ENCODE results near the gene MCRIP1. TPM values are rescaled to one million over a fixed set of nuclear protein-coding genes. Genes with fewer than 3 reads are reported as not detected.

MCRIP1 gene
- total and polyA plus RNA-seq, 9 of the 15 experiments (the other 6 are each of a cell fraction or from before 2014, with no cell fraction given): 0.39 to 35.8 (median 9.7) TPM

- TF ChIP-seq, protein P1, sequence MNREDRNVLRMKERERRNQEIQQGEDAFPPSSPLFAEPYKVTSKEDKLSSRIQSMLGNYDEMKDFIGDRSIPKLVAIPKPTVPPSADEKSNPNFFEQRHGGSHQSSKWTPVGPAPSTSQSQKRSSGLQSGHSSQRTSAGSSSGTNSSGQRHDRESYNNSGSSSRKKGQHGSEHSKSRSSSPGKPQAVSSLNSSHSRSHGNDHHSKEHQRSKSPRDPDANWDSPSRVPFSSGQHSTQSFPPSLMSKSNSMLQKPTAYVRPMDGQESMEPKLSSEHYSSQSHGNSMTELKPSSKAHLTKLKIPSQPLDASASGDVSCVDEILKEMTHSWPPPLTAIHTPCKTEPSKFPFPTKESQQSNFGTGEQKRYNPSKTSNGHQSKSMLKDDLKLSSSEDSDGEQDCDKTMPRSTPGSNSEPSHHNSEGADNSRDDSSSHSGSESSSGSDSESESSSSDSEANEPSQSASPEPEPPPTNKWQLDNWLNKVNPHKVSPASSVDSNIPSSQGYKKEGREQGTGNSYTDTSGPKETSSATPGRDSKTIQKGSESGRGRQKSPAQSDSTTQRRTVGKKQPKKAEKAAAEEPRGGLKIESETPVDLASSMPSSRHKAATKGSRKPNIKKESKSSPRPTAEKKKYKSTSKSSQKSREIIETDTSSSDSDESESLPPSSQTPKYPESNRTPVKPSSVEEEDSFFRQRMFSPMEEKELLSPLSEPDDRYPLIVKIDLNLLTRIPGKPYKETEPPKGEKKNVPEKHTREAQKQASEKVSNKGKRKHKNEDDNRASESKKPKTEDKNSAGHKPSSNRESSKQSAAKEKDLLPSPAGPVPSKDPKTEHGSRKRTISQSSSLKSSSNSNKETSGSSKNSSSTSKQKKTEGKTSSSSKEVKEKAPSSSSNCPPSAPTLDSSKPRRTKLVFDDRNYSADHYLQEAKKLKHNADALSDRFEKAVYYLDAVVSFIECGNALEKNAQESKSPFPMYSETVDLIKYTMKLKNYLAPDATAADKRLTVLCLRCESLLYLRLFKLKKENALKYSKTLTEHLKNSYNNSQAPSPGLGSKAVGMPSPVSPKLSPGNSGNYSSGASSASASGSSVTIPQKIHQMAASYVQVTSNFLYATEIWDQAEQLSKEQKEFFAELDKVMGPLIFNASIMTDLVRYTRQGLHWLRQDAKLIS (CRISPR knock-in tag; IDR thresholded peaks at IDR 0.05): peak; percentile 96
- TF ChIP-seq ELF4 (CRISPR knock-in tag; IDR thresholded peaks at IDR 0.05): peak; percentile 44; the same call in 1 of the 2 replicates
- no peak for TF ChIP-seq SREBF1 (IDR thresholded peaks at IDR 0.05; ENCODE audit: borderline replicate concordance, low read depth, low read length)
- 0 out of 2 replicates have a peak, but pooled peaks have one; percentile 27 for TF ChIP-seq THAP7 (CRISPR knock-in tag; IDR thresholded peaks at IDR 0.05)
- TF ChIP-seq IFI16 (CRISPR knock-in tag; IDR thresholded peaks at IDR 0.05): no peak
- TF ChIP-seq BCL6 (CRISPR knock-in tag; IDR thresholded peaks at IDR 0.05): 0 out of 2 replicates have a peak, but pooled peaks have one; percentile 30
- peak; percentile 74 for TF ChIP-seq PRPF4 (IDR thresholded peaks at IDR 0.05; ENCODE audit: insufficient read depth, low read depth, low read length, poor library complexity, severe bottlenecking)
- TF ChIP-seq BRCA1 (IDR thresholded peaks at IDR 0.05): no peak
- TF ChIP-seq BRCA1 (CRISPR knock-in tag; IDR thresholded peaks at IDR 0.05): 0 out of 2 replicates have a peak, but pooled peaks have one; percentile 82
- TF ChIP-seq NR2C2 (CRISPR knock-in tag; IDR thresholded peaks at IDR 0.05): peak; percentile 71; the same call in 1 of the 2 replicates
- peak; percentile 94 for TF ChIP-seq NR2C2 (tag; IDR thresholded peaks at IDR 0.05)
- TF ChIP-seq, protein P2, sequence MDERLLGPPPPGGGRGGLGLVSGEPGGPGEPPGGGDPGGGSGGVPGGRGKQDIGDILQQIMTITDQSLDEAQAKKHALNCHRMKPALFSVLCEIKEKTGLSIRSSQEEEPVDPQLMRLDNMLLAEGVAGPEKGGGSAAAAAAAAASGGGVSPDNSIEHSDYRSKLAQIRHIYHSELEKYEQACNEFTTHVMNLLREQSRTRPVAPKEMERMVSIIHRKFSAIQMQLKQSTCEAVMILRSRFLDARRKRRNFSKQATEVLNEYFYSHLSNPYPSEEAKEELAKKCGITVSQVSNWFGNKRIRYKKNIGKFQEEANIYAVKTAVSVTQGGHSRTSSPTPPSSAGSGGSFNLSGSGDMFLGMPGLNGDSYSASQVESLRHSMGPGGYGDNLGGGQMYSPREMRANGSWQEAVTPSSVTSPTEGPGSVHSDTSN (CRISPR knock-in tag; IDR thresholded peaks at IDR 0.05; ENCODE audit: low read depth): no peak
- TF ChIP-seq, protein P2 (tag; conservative IDR thresholded peaks at IDR 0.05; ENCODE audit: low read depth): no peak
- TF ChIP-seq ZEB2 (IDR thresholded peaks at IDR 0.05): peak; percentile 22; the same call in 1 of the 2 replicates
- TF ChIP-seq SMAD1 (IDR thresholded peaks at IDR 0.05; ENCODE audit: low read depth, low read length, partially characterized antibody): peak; percentile 22
- TF ChIP-seq KDM5B (IDR thresholded peaks at IDR 0.05; ENCODE audit: insufficient replicate concordance, low read depth, low read length): peak; percentile 72
- TF ChIP-seq EP400 (IDR thresholded peaks at IDR 0.05): peak; percentile 98
- TF ChIP-seq, protein P3, sequence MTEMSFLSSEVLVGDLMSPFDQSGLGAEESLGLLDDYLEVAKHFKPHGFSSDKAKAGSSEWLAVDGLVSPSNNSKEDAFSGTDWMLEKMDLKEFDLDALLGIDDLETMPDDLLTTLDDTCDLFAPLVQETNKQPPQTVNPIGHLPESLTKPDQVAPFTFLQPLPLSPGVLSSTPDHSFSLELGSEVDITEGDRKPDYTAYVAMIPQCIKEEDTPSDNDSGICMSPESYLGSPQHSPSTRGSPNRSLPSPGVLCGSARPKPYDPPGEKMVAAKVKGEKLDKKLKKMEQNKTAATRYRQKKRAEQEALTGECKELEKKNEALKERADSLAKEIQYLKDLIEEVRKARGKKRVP (CRISPR knock-in tag; IDR thresholded peaks at IDR 0.05): 0 out of 2 replicates have a peak, but pooled peaks have one; percentile 5
- TF ChIP-seq KDM2B (CRISPR knock-in tag; IDR thresholded peaks at IDR 0.05): 0 out of 2 replicates have a peak, but pooled peaks have one; percentile 10
- TF ChIP-seq CREM (IDR thresholded peaks at IDR 0.05; ENCODE audit: low read depth): no peak; the same call in 1 of the 2 replicates
Measured at GRCh38 chr17:81871387-81872230, 38.5 kb upstream of the MCRIP1 start (continued).

Data from K562 (cell line).